ENCODE measurements around the gene NME5.
"Not testable (repeated sequence)": the region's sequence is repeated elsewhere in the genome, so short reads cannot be mapped to it uniquely, and the experiment has no call there.

Gene NME5

GRCh38 chr5:138155977-138156376, 16.7 kb upstream of the NME5 start:
- ATAC-seq; H3K36me3 Mint-ChIP-seq; H3K4me3 Mint-ChIP-seq; H3K4me1 Mint-ChIP-seq; DNase-seq (ENCODE audit: low spot score in 2 of 2); H3K9me3 Mint-ChIP-seq; H3K27ac Mint-ChIP-seq: not testable (repeated sequence)

- Mint-ChIP-seq H3K9me3 (no peaks in the 10 kb centered on the region), H3K4me3 (no peak overlapping the region), H3K27ac (no peak overlapping the region), H3K4me1 (no peaks in the 10 kb centered on the region), H3K36me3 (no peaks in the 10 kb centered on the region)
- no peak for DNase-seq (ENCODE audit: low spot score in 2 of 2)
- ATAC-seq = no peak
Observed at GRCh38 chr5:138149530-138149929, 10.3 kb upstream of the NME5 start.

- Mint-ChIP-seq H3K27ac (no peak overlapping the region), H3K4me1 (no peaks in the 10 kb centered on the region), H3K4me3 (no peak overlapping the region), H3K36me3 (no peaks in the 10 kb centered on the region), H3K9me3 (no peaks in the 10 kb centered on the region)
- DNase-seq (ENCODE audit: low spot score in 2 of 2) (no peak), ATAC-seq (no peak)
Observed at GRCh38 chr5:138148811-138149210, 9.6 kb upstream of the NME5 start.

GRCh38 chr5:138143578-138143977, 4.3 kb upstream of the NME5 start:
- not testable (repeated sequence) for H3K27ac Mint-ChIP-seq; H3K4me3 Mint-ChIP-seq; H3K36me3 Mint-ChIP-seq; H3K9me3 Mint-ChIP-seq; H3K4me1 Mint-ChIP-seq; DNase-seq (ENCODE audit: low spot score in 2 of 2); ATAC-seq

- Mint-ChIP-seq H3K9me3 (no peaks in the 10 kb centered on the region), H3K36me3 (no peaks in the 10 kb centered on the region), H3K4me1 (no peaks in the 10 kb centered on the region), H3K4me3 (no peak overlapping the region), H3K27ac (no peak overlapping the region)
- DNase-seq (ENCODE audit: low spot score in 2 of 2) = no peak
- ATAC-seq = no peak
Observed at GRCh38 chr5:138141734-138142133, 2.5 kb upstream of the NME5 start.

GRCh38 chr5:138140268-138140667, 1.0 kb upstream of the NME5 start:
- Mint-ChIP-seq H3K4me3 (no peak overlapping the region), H3K4me1 (no peaks in the 10 kb centered on the region), H3K27ac (no peak overlapping the region), H3K9me3 (no peaks in the 10 kb centered on the region), H3K36me3 (no peaks in the 10 kb centered on the region)
- ATAC-seq (no peak), DNase-seq (ENCODE audit: low spot score in 2 of 2) (no peak)

GRCh38 chr5:138139781-138140090, 508 bp upstream of the NME5 start:
- Mint-ChIP-seq H3K4me1 (no peaks in the 10 kb centered on the region), H3K27ac (no peak overlapping the region), H3K36me3 (no peaks in the 10 kb centered on the region), H3K4me3 (no peak overlapping the region), H3K9me3 (no peaks in the 10 kb centered on the region)
- DNase-seq (ENCODE audit: low spot score in 2 of 2) = no peak
- no peak for ATAC-seq

- Mint-ChIP-seq H3K4me3 (peak overlapping the region; percentile 62), H3K36me3 (no peaks in the 10 kb centered on the region), H3K4me1 (no peaks in the 10 kb centered on the region), H3K27ac (no peak overlapping the region), H3K9me3 (no peaks in the 10 kb centered on the region)
- no peak for DNase-seq (ENCODE audit: low spot score in 2 of 2)
- no peak for ATAC-seq
Observed at GRCh38 chr5:138132543-138132942, 6.7 kb downstream of the NME5 start.

GRCh38 chr5:138129347-138129746, 9.9 kb downstream of the NME5 start:
- H3K27ac Mint-ChIP-seq = no peak overlapping the region

GRCh38 chr5:138128334-138128733, 10.9 kb downstream of the NME5 start:
- ATAC-seq (no peak), DNase-seq (ENCODE audit: low spot score in 2 of 2) (no peak)
- Mint-ChIP-seq H3K36me3 (no peaks in the 10 kb centered on the region), H3K4me1 (no peaks in the 10 kb centered on the region), H3K27ac (no peak overlapping the region), H3K9me3 (no peaks in the 10 kb centered on the region), H3K4me3 (no peak overlapping the region)

More at GRCh38 chr5:138129347-138129746, 9.9 kb downstream of the NME5 start:
- Mint-ChIP-seq H3K36me3 (no peaks in the 10 kb centered on the region), H3K4me1 (no peaks in the 10 kb centered on the region), H3K9me3 (no peaks in the 10 kb centered on the region), H3K4me3 (no peak overlapping the region)
- ATAC-seq (no peak), DNase-seq (ENCODE audit: low spot score in 2 of 2) (no peak)

- H3K4me3 Mint-ChIP-seq = no peak overlapping the region
- H3K27ac Mint-ChIP-seq = no peak overlapping the region
- no peaks in the 10 kb centered on the region for H3K9me3 Mint-ChIP-seq
- no peak for DNase-seq (ENCODE audit: low spot score in 2 of 2)
- no peaks in the 10 kb centered on the region for H3K4me1 Mint-ChIP-seq
- ATAC-seq = no peak
- no peaks in the 10 kb centered on the region for H3K36me3 Mint-ChIP-seq
Observed at GRCh38 chr5:138115254-138115653, 24.0 kb downstream of the NME5 start.

GRCh38 chr5:138111937-138112336, 27.3 kb downstream of the NME5 start:
- Mint-ChIP-seq H3K4me1 (no peaks in the 10 kb centered on the region), H3K27ac (no peak overlapping the region), H3K4me3 (no peak overlapping the region), H3K36me3 (no peaks in the 10 kb centered on the region), H3K9me3 (no peaks in the 10 kb centered on the region)
- DNase-seq (ENCODE audit: low spot score in 2 of 2) (no peak), ATAC-seq (no peak)

GRCh38 chr5:138111181-138111580, 28.0 kb downstream of the NME5 start:
- DNase-seq (ENCODE audit: low spot score in 2 of 2) = no peak
- Mint-ChIP-seq H3K9me3 (no peaks in the 10 kb centered on the region), H3K36me3 (no peaks in the 10 kb centered on the region), H3K4me1 (no peaks in the 10 kb centered on the region), H3K4me3 (no peak overlapping the region), H3K27ac (no peak overlapping the region)
- no peak for ATAC-seq

GRCh38 chr5:138110266-138110963, 28.8 kb downstream of the NME5 start:
- no peaks in the 10 kb centered on the region for H3K36me3 Mint-ChIP-seq
- no peaks in the 10 kb centered on the region for H3K9me3 Mint-ChIP-seq
- DNase-seq (ENCODE audit: low spot score in 2 of 2) (no peak), ATAC-seq (no peak)
- H3K4me1 Mint-ChIP-seq = no peaks in the 10 kb centered on the region
- no peak overlapping the region for H3K27ac Mint-ChIP-seq
- H3K4me3 Mint-ChIP-seq = no peak overlapping the region

GRCh38 chr5:138109463-138110265, 29.6 kb downstream of the NME5 start:
- H3K27ac Mint-ChIP-seq = no peak overlapping the region
- DNase-seq (ENCODE audit: low spot score in 2 of 2) (no peak), ATAC-seq (peak; percentile 66)
- no peaks in the 10 kb centered on the region for H3K36me3 Mint-ChIP-seq
- no peaks in the 10 kb centered on the region for H3K4me1 Mint-ChIP-seq
- no peak overlapping the region for H3K4me3 Mint-ChIP-seq
- H3K9me3 Mint-ChIP-seq = no peaks in the 10 kb centered on the region

- no peaks in the 10 kb centered on the region for H3K9me3 Mint-ChIP-seq
- no peak overlapping the region for H3K4me3 Mint-ChIP-seq
- DNase-seq (ENCODE audit: low spot score in 2 of 2) (no peak), ATAC-seq (no peak)
- H3K4me1 Mint-ChIP-seq = no peaks in the 10 kb centered on the region
- no peak overlapping the region for H3K27ac Mint-ChIP-seq
- no peaks in the 10 kb centered on the region for H3K36me3 Mint-ChIP-seq
Observed at GRCh38 chr5:138107213-138107612, 32.0 kb downstream of the NME5 start.

Measured in stimulated activated effector memory CD8-positive, alpha-beta T cell treated with anti-CD3 and anti-CD28 coated beads, Interleukin-12 subunit alpha, Interleukin-12 subunit beta, amount 100 ng/mL, for 72 hours (primary cell).